GM06990 (cell line): Measurements from ENCODE around the gene LDB3.

ENCODE experiments used
- DNase-seq: peaks from one replicate; pipeline ENCODE4 v3.0.0-alpha.2; 2011; ENCODE audit not compliant: insufficient read length; ENCODE audit errors: extremely low read depth
- H3K27me3 ChIP-seq: replicated peaks from 2 replicates; pipeline ENCODE4 v1.6.0; 2011; ENCODE audit warnings: low read length; ENCODE audit not compliant: control insufficient read depth, insufficient read depth
- H3K36me3 ChIP-seq: 2 replicates; pipeline ENCODE4 v1.5.1; 2011; ENCODE audit warnings: low read length; ENCODE audit not compliant: control insufficient read depth, insufficient read depth
- H3K4me3 ChIP-seq: replicated peaks from 2 replicates; pipeline ENCODE4 v1.5.1; 2011; ENCODE audit warnings: low read depth, mild to moderate bottlenecking, control low read depth, low read length
- CTCF ChIP-seq: IDR thresholded peaks from 2 replicates; pipeline ENCODE4 v1.5.1; 2011; ENCODE audit warnings: low read length, control low read depth, mild to moderate bottlenecking, inconsistent platforms; ENCODE audit not compliant: insufficient read depth, poor library complexity, severe bottlenecking

LDB3 gene

GRCh38 chr10:86725980-86726676 lies 57.8 kb downstream of the LDB3 start:
- TF ChIP-seq CTCF = no peak
- no peak for DNase-seq
- no peaks in the 10 kb centered on the region for H3K36me3 ChIP-seq
- no peaks in the 10 kb centered on the region; the same call in 1 of the 2 replicates for H3K27me3 ChIP-seq
- H3K4me3 ChIP-seq = no peak overlapping the region

DNA sequence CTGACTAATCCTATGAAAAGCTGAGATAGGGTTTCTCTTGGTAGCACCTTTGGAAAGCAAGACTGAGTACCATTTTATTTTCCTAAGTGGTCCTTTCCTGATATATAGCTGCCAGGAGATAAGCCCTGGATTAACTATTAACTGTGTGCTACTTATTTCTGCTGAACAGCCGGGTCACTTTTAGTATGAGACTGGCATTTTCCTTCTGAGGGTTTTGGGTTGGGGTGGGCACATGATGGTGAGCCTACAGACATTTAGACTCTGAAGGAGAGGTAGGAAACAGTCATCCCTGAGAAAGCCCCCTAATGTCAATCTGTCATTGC lies 58.3 kb downstream of the LDB3 start:
- H3K36me3 ChIP-seq = no peaks in the 10 kb centered on the region
- no peak overlapping the region for H3K4me3 ChIP-seq
- no peak for DNase-seq
- no peaks in the 10 kb centered on the region for H3K27me3 ChIP-seq
- no peak for TF ChIP-seq CTCF

GRCh38 chr10:86727470-86727869 lies 59.2 kb downstream of the LDB3 start:
- Histone ChIP-seq H3K4me3 (no peak overlapping the region), H3K36me3 (no peaks in the 10 kb centered on the region), H3K27me3 (no peaks in the 10 kb centered on the region)
- no peak for DNase-seq
- no peak for TF ChIP-seq CTCF

DNA sequence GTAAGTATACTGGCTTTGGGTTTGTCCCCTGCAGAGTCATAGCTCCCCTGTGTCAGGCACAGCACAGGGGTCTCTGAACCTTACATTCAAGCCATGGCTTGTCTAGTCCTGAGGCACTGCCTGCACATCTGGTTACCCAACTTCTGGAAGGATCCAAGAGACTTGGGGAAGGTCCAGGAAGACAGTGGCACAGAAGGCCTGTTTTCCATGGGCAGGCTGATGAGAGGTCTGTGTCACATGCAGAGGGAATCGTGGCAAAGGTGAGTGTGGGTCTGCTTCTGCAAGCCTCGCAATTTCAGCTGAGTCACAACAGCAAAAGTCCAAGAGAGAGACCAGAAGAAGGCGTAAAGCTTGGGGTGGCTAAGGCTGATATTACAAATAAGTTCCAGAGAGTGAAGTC lies 59.7 kb downstream of the LDB3 start:
- no peak for TF ChIP-seq CTCF
- no peak overlapping the region for H3K4me3 ChIP-seq
- no peaks in the 10 kb centered on the region for H3K36me3 ChIP-seq
- no peak for DNase-seq
- no peaks in the 10 kb centered on the region for H3K27me3 ChIP-seq

DNA sequence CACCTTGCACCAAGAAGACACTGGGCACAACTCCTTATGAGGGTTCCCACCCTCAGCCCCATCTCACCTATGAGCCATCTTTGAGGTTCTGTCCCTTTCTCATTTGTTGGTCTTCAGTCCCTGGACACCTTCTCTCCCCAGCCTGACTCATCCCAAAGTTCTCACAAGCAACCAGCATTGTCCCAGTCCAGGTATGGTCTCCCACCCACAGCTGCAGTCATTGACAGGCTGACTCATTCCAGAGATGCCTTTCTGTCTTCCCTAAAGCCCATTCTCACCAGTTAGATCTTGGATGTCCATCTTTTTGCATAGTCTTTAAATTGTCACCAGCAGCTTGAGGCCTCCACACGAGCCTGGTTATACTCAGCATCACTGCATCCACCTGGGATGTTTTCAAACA lies 61.4 kb downstream of the LDB3 start:
- Histone ChIP-seq H3K36me3 (no peaks in the 10 kb centered on the region), H3K4me3 (no peak overlapping the region), H3K27me3 (no peaks in the 10 kb centered on the region)
- no peak for TF ChIP-seq CTCF
- no peak for DNase-seq

GRCh38 chr10:86730227-86730626 lies 61.9 kb downstream of the LDB3 start:
- H3K4me3 ChIP-seq = no peak overlapping the region
- no peaks in the 10 kb centered on the region for H3K36me3 ChIP-seq
- H3K27me3 ChIP-seq = no peaks in the 10 kb centered on the region
- DNase-seq = no peak
- TF ChIP-seq CTCF = no peak
